Measurements from ENCODE around the gene H6PD.

DNA sequence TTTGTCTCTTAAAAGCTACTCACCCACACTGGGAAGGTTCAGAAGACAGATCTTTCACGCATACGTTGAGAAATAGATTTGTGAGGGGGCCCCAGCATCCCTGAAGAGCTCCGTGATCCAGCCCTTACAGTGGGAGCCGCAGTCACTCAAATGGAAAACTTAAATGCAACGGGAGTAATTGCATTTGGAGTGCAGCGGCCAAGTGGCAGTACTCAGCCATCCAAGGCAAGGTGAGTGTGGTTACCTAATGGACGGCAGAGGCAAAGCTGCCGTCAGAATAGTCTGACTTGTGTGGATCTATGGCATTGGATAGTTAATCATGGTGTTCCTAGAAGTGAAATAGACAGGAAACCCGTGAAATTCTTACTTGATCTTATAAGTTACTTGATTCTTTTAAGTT, 63.3 kb downstream of the H6PD start:
- TF ChIP-seq ETS1 (IDR thresholded peaks at IDR 0.05) (no peak), EZH2 (IDR thresholded peaks at IDR 0.05; ENCODE audit: low read depth, unreplicated experiment) (no peak), EZH2phosphoT487 (IDR thresholded peaks at IDR 0.05; ENCODE audit: unreplicated experiment) (no peak)
- TF ChIP-seq, protein P1, sequence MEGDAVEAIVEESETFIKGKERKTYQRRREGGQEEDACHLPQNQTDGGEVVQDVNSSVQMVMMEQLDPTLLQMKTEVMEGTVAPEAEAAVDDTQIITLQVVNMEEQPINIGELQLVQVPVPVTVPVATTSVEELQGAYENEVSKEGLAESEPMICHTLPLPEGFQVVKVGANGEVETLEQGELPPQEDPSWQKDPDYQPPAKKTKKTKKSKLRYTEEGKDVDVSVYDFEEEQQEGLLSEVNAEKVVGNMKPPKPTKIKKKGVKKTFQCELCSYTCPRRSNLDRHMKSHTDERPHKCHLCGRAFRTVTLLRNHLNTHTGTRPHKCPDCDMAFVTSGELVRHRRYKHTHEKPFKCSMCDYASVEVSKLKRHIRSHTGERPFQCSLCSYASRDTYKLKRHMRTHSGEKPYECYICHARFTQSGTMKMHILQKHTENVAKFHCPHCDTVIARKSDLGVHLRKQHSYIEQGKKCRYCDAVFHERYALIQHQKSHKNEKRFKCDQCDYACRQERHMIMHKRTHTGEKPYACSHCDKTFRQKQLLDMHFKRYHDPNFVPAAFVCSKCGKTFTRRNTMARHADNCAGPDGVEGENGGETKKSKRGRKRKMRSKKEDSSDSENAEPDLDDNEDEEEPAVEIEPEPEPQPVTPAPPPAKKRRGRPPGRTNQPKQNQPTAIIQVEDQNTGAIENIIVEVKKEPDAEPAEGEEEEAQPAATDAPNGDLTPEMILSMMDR (conservative IDR thresholded peaks at IDR 0.05; ENCODE audit: low read depth in 2 of 2), result no peak
